NCI-H510A treated with DMSO at 0.1 percent for 48 hours (cell line): Measurements from ENCODE around the gene USP48.
A peak's percentile ranks its signal among the peaks of the same experiment; 100 is the strongest.
"Not testable (repeated sequence)": the region's sequence is repeated elsewhere in the genome, so short reads cannot be mapped to it uniquely, and the experiment has no call there.

Experiments used
- DNase-seq: peaks from one replicate; lab custom pipeline; 2025; lab: John Stamatoyannopoulos, UW

USP48 gene

GRCh38 chr1:21696931-21697330, 86.0 kb downstream of the USP48 start:
- no peak for DNase-seq

DNA sequence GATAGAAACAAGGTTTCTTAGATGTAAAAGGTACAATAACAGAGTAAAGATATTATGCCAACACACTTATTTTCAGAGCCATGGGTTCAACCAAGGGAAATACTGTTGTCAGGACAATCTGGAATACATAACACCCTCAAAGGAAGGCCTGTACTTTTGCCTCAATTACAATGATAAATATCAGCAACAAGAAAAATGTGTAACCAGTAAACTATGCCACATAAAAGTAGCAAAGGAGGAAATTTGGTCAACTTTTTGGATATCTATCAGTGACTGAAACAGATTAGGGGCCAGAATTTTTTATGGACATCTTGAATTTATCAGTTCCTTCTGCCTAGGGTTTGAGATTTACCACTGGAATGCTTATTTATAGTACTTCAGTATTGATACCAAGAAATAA, 89.2 kb downstream of the USP48 start:
- DNase-seq: no peak

GRCh38 chr1:21691739-21692138, 91.2 kb downstream of the USP48 start:
- no peak for DNase-seq

DNA sequence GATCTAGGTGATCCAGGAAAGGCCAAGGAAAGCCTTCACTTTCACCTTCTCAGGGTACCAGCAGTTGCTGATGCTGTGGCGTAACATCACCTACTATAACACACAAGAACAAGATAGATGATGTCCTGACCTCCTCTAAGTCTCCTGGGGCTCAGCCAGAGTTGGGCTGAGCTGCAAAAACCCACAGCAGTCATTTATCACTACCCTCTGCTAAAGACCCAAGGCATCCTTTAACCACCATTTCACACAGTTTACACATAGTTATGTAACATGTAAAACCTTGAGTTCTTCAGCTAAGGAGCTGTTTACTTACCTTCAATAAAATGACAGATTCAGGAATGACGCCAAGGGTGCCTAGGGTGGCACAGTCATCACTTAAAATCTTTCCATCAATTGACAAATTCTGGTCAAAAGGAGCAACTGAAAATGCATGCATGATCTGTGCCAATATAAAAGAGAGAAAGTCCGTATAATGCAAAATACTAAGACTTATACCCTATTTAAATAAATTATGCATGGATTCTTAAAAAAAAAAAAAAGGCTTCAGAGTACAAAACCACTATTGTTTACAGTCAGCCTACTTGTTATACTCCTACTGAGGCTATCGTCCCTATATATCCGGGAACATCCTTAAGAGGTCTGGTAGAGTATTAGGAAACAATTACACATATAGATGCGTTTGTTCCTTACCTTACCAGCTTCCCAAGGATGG, 93.1 kb downstream of the USP48 start:
- no peak for DNase-seq

- no peak for DNase-seq
Measured at GRCh38 chr1:21687081-21687529, 95.8 kb downstream of the USP48 start.

DNA sequence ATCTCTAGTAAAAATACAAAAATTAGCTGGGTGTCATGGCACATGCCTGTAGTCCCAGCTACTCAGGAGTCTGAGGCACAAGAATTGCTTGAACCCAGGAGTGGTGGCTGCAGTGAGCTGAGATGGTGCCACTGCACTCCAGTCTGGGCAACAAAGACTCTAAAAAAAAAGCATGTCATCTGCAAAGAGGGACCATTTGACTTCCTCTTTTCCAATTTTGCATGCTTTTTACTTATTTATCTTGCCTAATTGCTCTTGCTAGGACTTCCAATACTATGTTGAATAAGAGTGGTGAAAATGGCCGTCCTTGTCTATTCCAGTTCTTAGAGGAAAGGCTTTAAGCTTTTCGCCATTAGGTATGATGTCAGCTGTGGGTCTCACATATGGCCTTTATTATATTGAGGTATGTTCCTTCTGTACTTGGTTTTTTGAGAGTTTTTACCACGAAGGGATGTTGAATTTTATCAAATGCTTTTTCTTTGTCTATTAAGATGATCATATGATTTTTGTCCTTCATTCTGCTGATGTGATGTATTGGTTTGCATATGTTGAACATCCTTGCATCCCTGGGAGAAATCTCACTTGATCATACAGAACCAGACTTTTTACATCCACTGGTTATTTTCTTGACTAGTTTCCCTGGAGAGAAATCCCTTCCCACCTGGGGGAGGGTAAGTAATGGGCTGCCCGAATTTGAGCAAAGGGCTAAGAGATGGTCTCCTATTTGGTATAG, 96.8 kb downstream of the USP48 start:
- DNase-seq: no peak

DNA sequence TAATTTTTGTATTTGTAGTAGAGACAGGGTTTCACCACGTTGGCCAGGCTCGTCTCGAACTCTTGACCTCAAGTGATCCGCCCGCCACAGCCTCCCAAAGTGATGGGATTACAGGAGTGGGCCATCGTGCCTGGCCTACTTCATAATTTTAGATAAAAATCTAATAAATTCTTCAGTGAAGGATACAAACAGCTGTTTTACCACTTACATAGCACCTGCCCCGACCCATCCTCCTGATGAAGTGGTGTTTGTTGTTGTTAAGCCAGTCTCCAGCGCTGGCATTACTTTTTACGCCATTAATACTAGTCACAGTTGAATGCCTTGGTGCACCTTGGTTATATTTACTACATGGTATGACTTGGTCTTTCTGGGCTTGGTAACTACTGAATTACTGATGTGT, 101.5 kb downstream of the USP48 start:
- no peak for DNase-seq

DNA sequence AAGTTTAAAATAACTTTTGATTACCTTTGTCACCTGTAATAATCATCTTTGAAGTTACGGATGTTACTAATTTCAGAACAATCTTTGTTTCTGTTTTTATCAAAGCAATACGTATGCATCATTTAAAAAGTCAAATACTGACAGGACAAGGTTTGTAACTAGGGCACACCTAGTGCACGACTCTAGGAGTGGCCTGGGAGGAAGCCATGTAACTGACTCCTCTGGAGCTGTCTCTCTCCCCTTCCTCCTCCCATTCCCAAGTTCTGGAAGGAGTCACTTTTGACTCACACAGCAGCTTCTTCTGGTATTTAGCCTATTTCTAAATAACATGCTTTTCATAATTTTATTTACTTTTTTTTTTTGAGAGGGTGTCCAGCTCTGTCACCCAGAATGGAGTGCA, 102.0 kb downstream of the USP48 start:
- DNase-seq: no peak

- DNase-seq: no peak
Measured at GRCh38 chr1:21680381-21680780, 102.6 kb downstream of the USP48 start.

DNA sequence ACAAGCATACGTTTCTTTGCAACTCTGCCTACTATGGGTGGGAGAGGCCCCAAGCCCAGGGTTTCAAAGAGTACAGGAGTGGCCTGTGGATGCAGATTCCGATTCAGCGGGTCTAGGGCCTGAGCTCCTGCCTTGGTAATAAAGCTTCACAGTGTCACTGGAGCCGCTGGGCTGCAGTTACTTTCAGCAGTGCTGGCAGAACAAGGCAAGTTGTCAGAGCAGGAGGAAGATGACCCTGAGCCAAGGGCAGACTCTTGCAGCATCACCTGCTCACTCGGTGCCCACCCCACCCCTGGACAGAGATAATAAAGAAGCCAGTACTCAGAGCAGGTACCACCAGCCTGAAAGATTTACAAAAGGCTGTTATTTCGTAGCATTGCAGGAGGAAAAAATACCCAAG, 105.8 kb downstream of the USP48 start:
- DNase-seq: no peak

GRCh38 chr1:21674957-21675356, 108.0 kb downstream of the USP48 start:
- DNase-seq: no peak

GRCh38 chr1:21673853-21674252, 109.1 kb downstream of the USP48 start:
- not testable (repeated sequence) for DNase-seq

GRCh38 chr1:21673277-21673780, 109.6 kb downstream of the USP48 start:
- peak; percentile 26 for DNase-seq

- DNase-seq: no peak
Measured at GRCh38 chr1:21672478-21673276, 110.3 kb downstream of the USP48 start.

DNA sequence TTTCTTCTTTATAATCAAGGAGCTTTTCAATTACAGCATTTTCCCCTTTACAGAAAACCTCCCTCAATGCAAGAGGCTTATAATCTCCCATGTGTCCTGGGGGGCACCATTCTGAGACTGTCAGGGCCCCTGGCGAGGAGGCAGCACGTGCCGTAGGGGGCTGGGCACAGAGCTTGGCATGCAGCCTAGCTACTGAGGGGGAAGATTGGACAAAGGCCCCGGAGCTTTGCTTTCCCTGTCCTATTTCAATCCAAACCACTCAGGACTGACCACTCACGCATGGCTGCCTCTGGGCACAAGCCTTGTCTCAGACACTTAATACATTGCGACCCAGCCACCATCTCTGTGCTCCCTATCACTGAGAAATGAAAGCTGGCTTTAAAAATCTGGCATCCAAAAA, 111.0 kb downstream of the USP48 start:
- DNase-seq: no peak

DNA sequence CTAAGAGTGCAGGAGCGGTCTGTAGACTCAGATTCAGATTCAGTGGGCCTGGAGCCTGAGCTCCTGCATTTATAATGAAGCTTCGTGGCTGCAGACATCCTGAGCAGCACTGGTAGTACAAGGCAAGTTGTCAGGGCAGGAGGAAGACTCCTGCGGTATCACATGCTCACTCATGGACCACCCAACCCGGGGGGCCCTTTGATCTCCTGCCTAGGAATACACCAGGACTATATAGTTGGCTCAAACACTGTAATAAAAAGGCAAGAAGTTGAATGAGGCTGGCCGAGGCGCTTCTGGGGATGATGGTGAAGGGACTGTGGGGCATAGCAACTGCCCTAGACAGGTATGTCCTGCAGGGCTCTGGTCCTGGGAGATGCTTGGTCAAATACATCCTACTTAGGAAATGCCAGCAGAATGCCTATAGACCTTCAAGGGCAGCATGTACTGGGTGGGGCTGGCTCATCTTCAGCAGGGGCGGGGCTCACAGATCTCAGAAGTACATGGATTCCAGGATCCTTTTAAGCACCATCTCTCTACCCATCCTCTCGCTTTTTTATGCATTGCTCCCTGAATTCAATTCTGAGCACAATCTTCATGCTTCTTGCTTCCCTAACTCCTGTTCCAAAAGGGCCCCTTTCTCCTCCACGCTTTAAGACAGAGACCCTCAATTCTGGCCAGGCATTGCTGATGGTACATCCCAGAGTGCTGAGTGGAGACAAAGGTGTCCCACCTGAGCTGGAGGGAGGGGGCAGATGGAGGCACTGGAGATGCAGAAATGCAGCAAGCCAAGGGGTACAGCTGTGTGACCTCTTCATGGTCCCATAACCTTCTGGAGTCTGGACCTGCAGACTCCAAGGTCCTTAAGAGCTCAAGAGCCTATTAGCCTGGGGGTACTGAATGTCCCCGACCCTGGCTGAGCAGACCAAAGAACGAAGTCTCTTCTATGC, 111.7 kb downstream of the USP48 start:
- no peak for DNase-seq

GRCh38 chr1:21670059-21670881, 112.7 kb downstream of the USP48 start:
- no peak for DNase-seq

DNA sequence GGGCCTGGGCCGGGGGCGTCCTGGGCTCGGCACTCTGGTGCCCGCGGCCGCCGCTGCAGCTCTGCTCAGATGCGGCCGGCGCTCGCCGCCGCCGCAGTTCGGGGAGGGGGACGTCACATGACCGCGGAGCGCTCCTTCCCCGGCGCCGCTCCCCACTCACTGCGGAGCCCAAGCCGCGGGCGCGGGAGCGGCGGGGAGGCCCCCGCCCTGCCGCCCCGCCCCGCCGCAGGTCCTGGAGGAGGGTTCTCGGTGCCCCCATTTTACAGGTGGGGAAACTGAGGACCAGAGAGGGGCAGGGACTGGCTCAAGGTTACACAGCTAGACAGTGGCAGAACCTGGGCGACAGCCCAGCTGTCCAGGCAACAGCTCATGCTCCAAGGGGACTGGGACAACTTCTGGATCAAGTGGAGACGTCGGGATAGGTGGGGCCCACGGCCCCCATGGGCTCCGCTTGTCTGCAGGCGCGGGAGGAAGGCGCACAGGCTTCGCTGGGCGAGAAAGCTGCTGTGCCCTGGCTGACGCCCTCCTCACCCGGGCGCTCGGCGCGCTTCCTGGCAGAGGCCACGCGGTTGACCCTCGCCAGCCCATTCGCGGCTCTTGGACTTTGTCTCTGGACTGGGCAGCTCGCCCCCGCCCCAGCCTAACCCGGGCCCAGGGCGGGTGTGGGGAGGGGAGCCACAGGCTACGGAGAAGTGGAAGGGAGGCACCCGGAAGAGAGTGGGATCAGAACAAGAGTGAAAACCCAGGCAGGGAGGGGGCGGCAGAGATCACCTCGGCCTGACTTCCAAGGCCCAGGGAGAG, 113.5 kb downstream of the USP48 start, which contains the start of gene RAP1GAP:
RAP1GAP (minus strand) TSS at position 100 of the 801 bp plus-strand sequence. CDS start 49,325 bp downstream, outside the sequence.
- peak; percentile 17 for DNase-seq

GRCh38 chr1:21668951-21669257, 114.0 kb downstream of the USP48 start:
- no peak for DNase-seq
